ENCODE results near the gene ACY1. TPM values are rescaled to one million over a fixed set of nuclear protein-coding genes. Genes with fewer than 3 reads are reported as not detected.
A peak's percentile ranks its signal among the peaks of the same experiment; 100 is the strongest.

Gene ACY1
- total and polyA plus RNA-seq, 7 experiments from 2014 or later = 7.8 to 28.3 (median 12.4) TPM

DNA sequence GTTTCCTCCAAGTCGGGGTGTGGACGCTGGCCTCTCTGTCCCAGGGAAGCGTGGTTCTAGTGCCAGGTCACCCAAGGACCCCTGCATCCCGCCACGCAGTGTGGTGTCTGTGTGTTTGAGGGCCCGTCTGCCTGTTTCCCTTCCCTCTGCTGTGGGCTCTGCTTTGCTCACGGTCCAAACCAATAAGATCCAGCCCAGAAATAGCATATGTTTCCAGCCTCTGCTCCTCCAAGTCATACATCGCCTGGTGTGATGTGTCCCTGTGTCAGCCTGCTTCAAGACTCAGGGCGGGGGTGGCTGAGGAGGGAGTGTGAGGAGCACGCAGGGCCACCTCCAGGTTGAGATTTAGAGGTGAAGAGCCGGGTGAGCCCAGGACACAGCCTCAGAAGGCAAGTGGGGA is 34.3 kb downstream of the ACY1 start:
- H3K27ac Mint-ChIP-seq = no peak overlapping the region
- ChIA-PET CTCF (interaction anchor here (1.0 to 1.5 kb wide), 3 partner anchors 12 to 45 kb away, joined by 3 to 4 read pairs (median 3); partner anchors contain the start of gene DUSP7), POLR2A (no interaction called here)
- DNase-seq (no peak), ATAC-seq (no peak)
- no peaks in the 10 kb centered on the region for H3K36me3 Mint-ChIP-seq
- no peaks in the 10 kb centered on the region for H3K9me3 Mint-ChIP-seq
- H3K27me3 ChIP-seq (ENCODE audit: control insufficient read depth in 2 of 2, insufficient read depth in 2 of 2, low read length in 2 of 2) = no peaks in the 10 kb centered on the region
- no peak overlapping the region for H3K27ac ChIP-seq (ENCODE audit: low read depth, low read length)
- H3K27me3 Mint-ChIP-seq = no peaks in the 10 kb centered on the region
- H3K4me3 Mint-ChIP-seq = no peak overlapping the region
- no peak overlapping the region for H3K4me3 ChIP-seq (ENCODE audit: low read length)
- no peaks in the 10 kb centered on the region for H3K4me1 ChIP-seq (ENCODE audit: control insufficient read depth in 2 of 2, insufficient read depth in 2 of 2, low read length in 2 of 2)
- H3K9me3 ChIP-seq (ENCODE audit: control insufficient read depth in 2 of 3, low read length in 3 of 3) = no peaks in the 10 kb centered on the region
- peaks cover 0 to 6% (median 0%) of the 10 kb centered on the region in 7 donors for H3K4me1 Mint-ChIP-seq
- intact Hi-C loops (cut with micrococcal nuclease) = no loop called here
- no peaks in the 10 kb centered on the region for H3K36me3 ChIP-seq (ENCODE audit: control insufficient read depth in 2 of 3, insufficient read depth in 3 of 3, low read length in 3 of 3)

GRCh38 chr3:52018319-52019000 is 35.1 kb downstream of the ACY1 start:
- intact Hi-C loops (cut with micrococcal nuclease) = no loop called here
- ChIA-PET CTCF (no interaction called here), POLR2A (no interaction called here)
- Mint-ChIP-seq H3K27me3 (no peaks in the 10 kb centered on the region), H3K4me1 (peaks cover 0 to 6% (median 0%) of the 10 kb centered on the region in 7 donors), H3K9me3 (no peaks in the 10 kb centered on the region), H3K4me3 (no peak overlapping the region), H3K27ac (no peak overlapping the region), H3K36me3 (no peaks in the 10 kb centered on the region)
- Histone ChIP-seq H3K36me3 (ENCODE audit: control insufficient read depth in 2 of 3, insufficient read depth in 3 of 3, low read length in 3 of 3) (no peaks in the 10 kb centered on the region), H3K27ac (ENCODE audit: low read depth, low read length) (no peak overlapping the region), H3K27me3 (ENCODE audit: control insufficient read depth in 2 of 2, insufficient read depth in 2 of 2, low read length in 2 of 2) (no peaks in the 10 kb centered on the region), H3K4me1 (ENCODE audit: control insufficient read depth in 2 of 2, insufficient read depth in 2 of 2, low read length in 2 of 2) (no peaks in the 10 kb centered on the region), H3K9me3 (ENCODE audit: control insufficient read depth in 2 of 3, low read length in 3 of 3) (no peaks in the 10 kb centered on the region), H3K4me3 (ENCODE audit: low read length) (no peak overlapping the region)
- ATAC-seq = no peak
- DNase-seq = no peak

DNA sequence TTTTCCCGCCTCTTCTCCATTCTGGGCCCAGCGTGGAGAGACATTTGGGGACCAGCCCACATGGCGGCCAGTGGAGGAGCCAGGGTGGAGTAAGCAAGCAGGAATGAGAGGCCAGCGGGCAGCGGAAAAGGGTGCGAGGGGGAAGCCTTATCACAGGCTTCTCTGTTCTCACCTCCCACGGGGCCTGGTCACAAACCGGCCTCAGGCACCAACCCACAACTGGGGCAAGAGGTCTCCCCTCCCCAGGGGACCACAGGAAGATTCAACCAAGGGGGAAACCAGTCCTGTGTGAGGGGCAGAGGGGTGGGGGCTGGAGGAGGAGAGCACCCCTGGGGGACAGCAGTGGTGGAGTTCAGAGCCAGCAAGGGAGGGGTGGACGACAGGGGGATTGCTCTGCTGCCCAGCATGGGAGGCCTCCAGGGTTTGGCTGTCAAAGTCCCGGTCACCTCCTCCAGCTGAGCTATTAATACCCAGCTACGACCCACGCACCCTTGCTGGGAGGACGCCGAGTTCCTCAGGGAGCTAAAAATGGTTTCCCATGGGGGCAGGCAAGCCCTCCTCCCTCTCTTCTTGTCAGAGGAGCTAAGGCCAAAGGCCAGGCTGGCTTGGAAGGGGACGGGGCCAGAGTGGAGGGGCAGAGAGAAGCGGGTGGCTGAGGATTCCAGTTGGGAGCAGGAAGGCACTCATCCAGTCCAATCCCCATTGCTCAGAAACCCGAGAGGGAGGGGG is 36.2 kb downstream of the ACY1 start:
- ChIA-PET CTCF (no interaction called here), POLR2A (no interaction called here)
- H3K27me3 ChIP-seq (ENCODE audit: control insufficient read depth in 2 of 2, insufficient read depth in 2 of 2, low read length in 2 of 2) = no peaks in the 10 kb centered on the region
- Mint-ChIP-seq H3K4me1 (peaks cover 0 to 6% (median 0%) of the 10 kb centered on the region in 7 donors), H3K27ac (no peak overlapping the region), H3K4me3 (no peak overlapping the region), H3K9me3 (no peaks in the 10 kb centered on the region), H3K27me3 (no peaks in the 10 kb centered on the region), H3K36me3 (no peaks in the 10 kb centered on the region)
- no peaks in the 10 kb centered on the region for H3K9me3 ChIP-seq (ENCODE audit: control insufficient read depth in 2 of 3, low read length in 3 of 3)
- H3K4me1 ChIP-seq (ENCODE audit: control insufficient read depth in 2 of 2, insufficient read depth in 2 of 2, low read length in 2 of 2) = no peaks in the 10 kb centered on the region
- ATAC-seq (no peak), DNase-seq (no peak)
- no peak overlapping the region for H3K27ac ChIP-seq (ENCODE audit: low read depth, low read length)
- no peaks in the 10 kb centered on the region for H3K36me3 ChIP-seq (ENCODE audit: control insufficient read depth in 2 of 3, insufficient read depth in 3 of 3, low read length in 3 of 3)
- intact Hi-C loops (cut with micrococcal nuclease) = no loop called here
- H3K4me3 ChIP-seq (ENCODE audit: low read length) = no peak overlapping the region

GRCh38 chr3:52020796-52021195 is 37.5 kb downstream of the ACY1 start:
- Histone ChIP-seq H3K9me3 (ENCODE audit: control insufficient read depth in 2 of 3, low read length in 3 of 3) (no peaks in the 10 kb centered on the region), H3K27me3 (ENCODE audit: control insufficient read depth in 2 of 2, insufficient read depth in 2 of 2, low read length in 2 of 2) (no peaks in the 10 kb centered on the region), H3K4me3 (ENCODE audit: low read length) (no peak overlapping the region), H3K4me1 (ENCODE audit: control insufficient read depth in 2 of 2, insufficient read depth in 2 of 2, low read length in 2 of 2) (no peaks in the 10 kb centered on the region), H3K27ac (ENCODE audit: low read depth, low read length) (no peak overlapping the region), H3K36me3 (ENCODE audit: control insufficient read depth in 2 of 3, insufficient read depth in 3 of 3, low read length in 3 of 3) (no peaks in the 10 kb centered on the region)
- ChIA-PET CTCF (no interaction called here), POLR2A (no interaction called here)
- ATAC-seq (no peak), DNase-seq (no peak)
- Mint-ChIP-seq H3K27me3 (no peaks in the 10 kb centered on the region), H3K4me1 (peaks cover 0 to 6% (median 0%) of the 10 kb centered on the region in 7 donors), H3K4me3 (no peak overlapping the region), H3K36me3 (no peaks in the 10 kb centered on the region), H3K27ac (peak overlapping the region in 1 of 9 donors; percentile 52), H3K9me3 (no peaks in the 10 kb centered on the region)
- intact Hi-C loops (cut with micrococcal nuclease) = no loop called here

DNA sequence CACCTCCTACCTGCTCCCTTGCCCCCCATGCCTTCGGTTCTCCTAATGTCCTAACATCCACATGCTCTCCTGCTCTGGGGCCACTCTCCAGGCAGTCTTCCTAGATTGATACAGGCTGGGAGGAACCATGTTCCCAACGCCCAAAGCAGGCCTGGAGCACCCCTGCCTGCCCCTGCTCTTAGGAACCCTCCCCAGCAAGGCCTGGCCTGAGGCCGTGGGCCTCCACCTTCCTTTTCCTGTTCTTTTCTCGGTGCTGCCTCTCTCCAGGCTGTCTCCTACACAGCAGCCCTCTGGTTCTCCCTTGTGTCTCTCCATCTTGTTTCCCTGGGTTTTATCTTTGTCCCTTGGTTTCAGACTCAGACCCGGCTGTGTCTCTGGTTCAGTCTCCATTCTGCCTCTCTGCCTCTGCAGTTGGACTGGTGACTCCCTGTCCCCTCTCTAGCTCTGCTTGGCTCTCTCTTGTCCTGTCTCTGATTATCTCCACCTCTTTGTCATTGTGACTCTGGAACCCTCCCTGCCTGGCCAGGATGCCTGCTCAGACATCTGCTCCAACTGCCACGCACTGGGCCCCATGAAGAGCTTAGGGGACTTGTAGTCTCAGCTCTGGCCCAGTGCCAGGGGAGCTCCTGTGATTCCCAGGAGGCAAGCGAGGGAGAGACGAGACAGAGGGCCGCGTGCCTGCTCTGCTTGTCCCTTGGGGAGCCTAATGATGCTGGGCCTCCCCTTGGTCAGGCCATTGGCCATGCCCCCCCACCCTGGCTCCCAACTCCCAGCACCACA is 38.3 kb downstream of the ACY1 start:
- Histone ChIP-seq H3K27ac (ENCODE audit: low read depth, low read length) (no peak overlapping the region), H3K27me3 (ENCODE audit: control insufficient read depth in 2 of 2, insufficient read depth in 2 of 2, low read length in 2 of 2) (no peaks in the 10 kb centered on the region), H3K4me3 (ENCODE audit: low read length) (no peak overlapping the region), H3K4me1 (ENCODE audit: control insufficient read depth in 2 of 2, insufficient read depth in 2 of 2, low read length in 2 of 2) (no peaks in the 10 kb centered on the region), H3K36me3 (ENCODE audit: control insufficient read depth in 2 of 3, insufficient read depth in 3 of 3, low read length in 3 of 3) (no peaks in the 10 kb centered on the region), H3K9me3 (ENCODE audit: control insufficient read depth in 2 of 3, low read length in 3 of 3) (no peaks in the 10 kb centered on the region)
- ATAC-seq (no peak), DNase-seq (no peak)
- Mint-ChIP-seq H3K27ac (peak overlapping the region in 2 of 9 donors; percentile 9 to 79), H3K4me3 (no peak overlapping the region), H3K9me3 (no peaks in the 10 kb centered on the region), H3K4me1 (peaks cover 0 to 6% (median 0%) of the 10 kb centered on the region in 7 donors), H3K27me3 (peaks cover 0 to 5% (median 0%) of the 10 kb centered on the region in 5 donors), H3K36me3 (no peaks in the 10 kb centered on the region)
- intact Hi-C loops (cut with micrococcal nuclease) = no loop called here
- CTCF ChIA-PET = no interaction called here
- POLR2A ChIA-PET = no interaction called here

- H3K9me3 ChIP-seq (ENCODE audit: control insufficient read depth in 2 of 3, low read length in 3 of 3) = no peaks in the 10 kb centered on the region
- no peaks in the 10 kb centered on the region for H3K4me1 ChIP-seq (ENCODE audit: control insufficient read depth in 2 of 2, insufficient read depth in 2 of 2, low read length in 2 of 2)
- Mint-ChIP-seq H3K27me3 (peaks cover 0 to 5% (median 0%) of the 10 kb centered on the region in 5 donors), H3K27ac (no peak overlapping the region), H3K9me3 (no peaks in the 10 kb centered on the region), H3K36me3 (no peaks in the 10 kb centered on the region), H3K4me3 (no peak overlapping the region), H3K4me1 (peaks cover 0 to 6% (median 0%) of the 10 kb centered on the region in 7 donors)
- H3K36me3 ChIP-seq (ENCODE audit: control insufficient read depth in 2 of 3, insufficient read depth in 3 of 3, low read length in 3 of 3) = no peaks in the 10 kb centered on the region
- H3K27me3 ChIP-seq (ENCODE audit: control insufficient read depth in 2 of 2, insufficient read depth in 2 of 2, low read length in 2 of 2) = no peaks in the 10 kb centered on the region
- CTCF ChIA-PET = no interaction called here
- no peak overlapping the region for H3K4me3 ChIP-seq (ENCODE audit: low read length)
- H3K27ac ChIP-seq (ENCODE audit: low read depth, low read length) = no peak overlapping the region
- DNase-seq (no peak), ATAC-seq (peak; percentile 14)
- intact Hi-C loops (cut with micrococcal nuclease) = no loop called here
- POLR2A ChIA-PET = no interaction called here
Measured at GRCh38 chr3:52022323-52023100, 39.2 kb downstream of the ACY1 start.

All from naive thymus-derived CD4-positive, alpha-beta T cell (primary cell).